Suppressor macrophage treated with lipopolysaccharide for 4 hours (primary cell): ENCODE data around the gene COG7.

ENCODE experiments used
- DNase-seq: peaks from one replicate; pipeline ENCODE4 v3.0.0-alpha.2; 2020

COG7 gene

DNA sequence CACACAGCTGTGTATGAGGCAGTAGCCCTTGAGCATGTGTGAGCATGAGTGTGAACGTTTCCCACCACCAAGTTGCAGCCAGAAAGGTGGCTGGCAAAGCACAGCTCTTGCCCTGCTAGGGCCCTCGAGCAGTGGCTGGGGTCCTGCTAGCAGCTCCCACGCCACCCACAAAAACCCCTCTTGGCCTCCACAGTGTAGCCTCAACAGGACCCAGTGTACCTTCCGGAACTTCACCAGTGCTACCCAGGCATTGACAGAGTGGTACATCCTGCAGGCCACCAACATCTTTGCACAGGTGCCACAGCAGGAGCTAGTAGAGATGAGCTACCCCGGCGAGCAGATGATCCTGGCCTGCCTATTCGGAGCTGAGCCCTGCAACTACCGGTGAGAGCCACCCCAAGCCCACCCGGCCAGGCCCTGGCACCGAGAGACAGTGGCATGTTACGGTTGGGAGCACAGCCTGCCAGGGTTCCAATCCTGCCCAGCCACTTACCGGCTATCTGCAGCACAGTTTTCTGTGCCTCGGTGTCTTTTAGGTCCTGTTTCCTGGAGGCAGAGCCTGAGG lies 97.8 kb downstream of the COG7 start:
- DNase-seq, result no peak

DNA sequence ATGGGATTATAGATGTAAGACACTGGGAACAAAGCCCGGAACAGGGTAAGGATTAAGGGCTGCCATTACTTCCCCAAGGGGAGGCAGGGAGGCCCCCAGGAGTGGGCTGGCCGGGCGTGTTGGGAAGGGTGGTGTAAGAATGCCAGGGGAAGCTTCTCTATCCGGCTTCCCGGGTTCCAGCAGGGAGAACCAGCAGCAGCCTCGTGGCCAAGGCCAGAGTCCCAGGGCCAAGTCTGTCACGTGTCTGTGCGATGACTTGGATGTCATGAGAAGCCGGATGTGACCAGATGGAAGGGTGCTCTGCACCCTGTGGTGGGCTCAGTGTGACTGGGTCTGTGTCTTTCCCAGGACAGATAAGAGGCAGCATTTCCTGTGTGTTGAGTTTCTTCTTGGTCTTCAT lies 98.7 kb downstream of the COG7 start:
- DNase-seq, result no peak

GRCh38 chr16:23353440-23353839 lies 99.5 kb downstream of the COG7 start:
- DNase-seq, result no peak

- no peak for DNase-seq
Measured at GRCh38 chr16:23351360-23351759, 101.6 kb downstream of the COG7 start.

DNA sequence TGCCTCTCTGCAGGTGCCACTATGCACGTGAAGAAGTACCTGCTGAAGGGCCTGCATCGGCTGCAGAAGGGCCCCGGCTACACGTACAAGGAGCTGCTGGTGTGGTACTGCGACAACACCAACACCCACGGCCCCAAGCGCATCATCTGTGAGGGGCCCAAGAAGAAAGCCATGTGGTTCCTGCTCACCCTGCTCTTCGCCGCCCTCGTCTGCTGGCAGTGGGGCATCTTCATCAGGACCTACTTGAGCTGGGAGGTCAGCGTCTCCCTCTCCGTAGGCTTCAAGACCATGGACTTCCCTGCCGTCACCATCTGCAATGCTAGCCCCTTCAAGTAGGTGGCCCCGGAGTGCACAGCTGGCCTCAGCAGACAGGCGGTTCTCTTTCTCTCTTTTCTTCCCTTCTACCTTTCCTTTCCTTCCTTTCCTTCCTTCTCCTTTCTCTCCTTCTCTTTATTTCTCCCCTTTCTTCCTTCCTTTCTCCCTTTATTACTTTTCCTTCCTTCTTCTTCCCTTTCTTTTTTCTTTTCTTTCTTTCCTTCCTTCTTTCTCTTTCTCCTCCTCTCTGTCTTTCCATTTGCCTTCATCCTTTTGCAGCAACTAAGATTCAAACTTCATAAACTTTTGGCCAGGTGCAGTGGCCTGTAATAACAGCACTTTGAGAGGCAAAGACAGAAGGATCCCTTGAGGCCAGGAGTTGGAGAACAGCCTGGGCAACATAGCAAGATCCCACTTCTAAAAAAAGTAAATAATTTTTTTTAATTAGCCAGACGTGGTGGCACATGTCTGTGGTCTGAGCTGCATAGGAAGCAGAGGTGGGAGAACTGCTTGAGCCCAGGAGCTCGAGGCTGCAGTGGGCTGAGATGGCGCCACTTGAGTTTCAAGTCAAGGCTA lies 104.2 kb downstream of the COG7 start:
- DNase-seq, result no peak

DNA sequence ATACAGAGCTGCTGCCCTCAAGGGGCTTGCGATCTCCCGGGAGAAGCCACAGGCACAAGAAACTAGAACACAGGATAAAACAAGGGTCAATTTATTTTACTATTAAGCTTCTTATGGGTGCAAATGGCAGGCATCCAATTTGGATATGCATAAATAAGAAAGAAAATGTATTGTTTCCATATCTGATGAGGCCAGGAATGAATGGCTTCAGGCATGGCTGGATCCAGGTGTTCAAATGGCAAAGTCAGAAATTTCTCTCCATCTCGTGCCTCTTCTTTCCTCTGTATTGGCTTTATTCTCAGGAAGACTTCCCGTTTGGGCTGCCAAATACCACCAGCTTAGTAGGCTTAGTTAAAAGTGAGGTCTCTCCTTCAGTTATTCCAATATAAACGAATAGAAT lies 107.8 kb downstream of the COG7 start:
- no peak for DNase-seq

- DNase-seq, result no peak
Measured at GRCh38 chr16:23343643-23344612, 109.1 kb downstream of the COG7 start.

- DNase-seq, result no peak
Measured at GRCh38 chr16:23342083-23342640, 110.8 kb downstream of the COG7 start.

- DNase-seq, result no peak
Measured at GRCh38 chr16:23339787-23340186, 113.2 kb downstream of the COG7 start.
